Measurements from ENCODE around the gene CGRRF1. TPM values are rescaled to one million over a fixed set of nuclear protein-coding genes. Genes with fewer than 3 reads are reported as not detected.

The CGRRF1 gene
- total and polyA plus RNA-seq, 2 of the 13 experiments (the other 11 are each of a cell fraction or from before 2014, with no cell fraction given) = 16.8 to 18.2 TPM

GRCh38 chr14:54483073-54483745 lies 26.5 kb upstream of the CGRRF1 start (continued):
- TF ChIP-seq, protein P1, sequence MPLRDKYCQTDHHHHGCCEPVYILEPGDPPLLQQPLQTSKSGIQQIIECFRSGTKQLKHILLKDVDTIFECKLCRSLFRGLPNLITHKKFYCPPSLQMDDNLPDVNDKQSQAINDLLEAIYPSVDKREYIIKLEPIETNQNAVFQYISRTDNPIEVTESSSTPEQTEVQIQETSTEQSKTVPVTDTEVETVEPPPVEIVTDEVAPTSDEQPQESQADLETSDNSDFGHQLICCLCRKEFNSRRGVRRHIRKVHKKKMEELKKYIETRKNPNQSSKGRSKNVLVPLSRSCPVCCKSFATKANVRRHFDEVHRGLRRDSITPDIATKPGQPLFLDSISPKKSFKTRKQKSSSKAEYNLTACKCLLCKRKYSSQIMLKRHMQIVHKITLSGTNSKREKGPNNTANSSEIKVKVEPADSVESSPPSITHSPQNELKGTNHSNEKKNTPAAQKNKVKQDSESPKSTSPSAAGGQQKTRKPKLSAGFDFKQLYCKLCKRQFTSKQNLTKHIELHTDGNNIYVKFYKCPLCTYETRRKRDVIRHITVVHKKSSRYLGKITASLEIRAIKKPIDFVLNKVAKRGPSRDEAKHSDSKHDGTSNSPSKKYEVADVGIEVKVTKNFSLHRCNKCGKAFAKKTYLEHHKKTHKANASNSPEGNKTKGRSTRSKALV (CRISPR knock-in tag; IDR thresholded peaks at IDR 0.05) = 0 out of 2 replicates have a peak, but pooled peaks have one; percentile 29
- TF ChIP-seq SOX13 (IDR thresholded peaks at IDR 0.05) = no peak
- peak in 1 of 2 experiments; percentile 76; a peak in 2 of 4 replicates for TF ChIP-seq SOX13 (CRISPR knock-in tag; conservative IDR thresholded peaks at IDR 0.05 in 1 of 2, IDR thresholded peaks at IDR 0.05 in 1 of 2)
- peak; percentile 70; the same call in 1 of the 2 replicates for TF ChIP-seq PPARG (CRISPR knock-in tag; conservative IDR thresholded peaks at IDR 0.05)
- no peak; the same call in 1 of the 2 replicates for TF ChIP-seq NR2C2 (CRISPR knock-in tag; IDR thresholded peaks at IDR 0.05; ENCODE audit: borderline replicate concordance)
- TF ChIP-seq ZSCAN12 (CRISPR knock-in tag; IDR thresholded peaks at IDR 0.05) = no peak
- peak; percentile 55; the same call in 1 of the 2 replicates for TF ChIP-seq HNF4G (IDR thresholded peaks at IDR 0.05; ENCODE audit: borderline replicate concordance, low read depth, low read length)
- TF ChIP-seq HNF4G (CRISPR knock-in tag; IDR thresholded peaks at IDR 0.05; ENCODE audit: borderline replicate concordance, low read depth) = no peak
- 0 out of 2 replicates have a peak, but pooled peaks have one; percentile 44 for TF ChIP-seq ZBTB43 (CRISPR knock-in tag; conservative IDR thresholded peaks at IDR 0.05)
- TF ChIP-seq TARDBP (CRISPR knock-in tag; IDR thresholded peaks at IDR 0.05) = no peak
- TF ChIP-seq CBX2 (IDR thresholded peaks at IDR 0.05; ENCODE audit: low read depth, low read length) = no peak
- no peak for TF ChIP-seq CBX2 (CRISPR knock-in tag; IDR thresholded peaks at IDR 0.05; ENCODE audit: low read depth)
- TF ChIP-seq ZNF460 (CRISPR knock-in tag; IDR thresholded peaks at IDR 0.05; ENCODE audit: borderline replicate concordance) = no peak
- TF ChIP-seq RCOR2 (CRISPR knock-in tag; IDR thresholded peaks at IDR 0.05) = peak; percentile 69; the same call in 1 of the 2 replicates
- TF ChIP-seq TOPORS (CRISPR knock-in tag; IDR thresholded peaks at IDR 0.05) = no peak
- TF ChIP-seq TEAD3 (CRISPR knock-in tag; optimal IDR thresholded peaks at IDR 0.05; ENCODE audit: borderline replicate concordance) = peak; percentile 35
- peak; percentile 55; the same call in 1 of the 2 replicates for TF ChIP-seq HMG20A (CRISPR knock-in tag; IDR thresholded peaks at IDR 0.05; ENCODE audit: borderline replicate concordance)
- TF ChIP-seq RARA (CRISPR knock-in tag; IDR thresholded peaks at IDR 0.05) = peak; percentile 82
- TF ChIP-seq MED1 (CRISPR knock-in tag; IDR thresholded peaks at IDR 0.05) = peak; percentile 52; the same call in 1 of the 2 replicates
- TF ChIP-seq PITX1 (CRISPR knock-in tag; IDR thresholded peaks at IDR 0.05) = peak; percentile 39; the same call in 1 of the 2 replicates
- TF ChIP-seq EP300 (IDR thresholded peaks at IDR 0.05; ENCODE audit: low read depth in 2 of 2, low read length in 2 of 2) = peak in 1 of 2 experiments; percentile 65; a peak in 2 of 4 replicates
- no peak for TF ChIP-seq EP300 (CRISPR knock-in tag; IDR thresholded peaks at IDR 0.05; ENCODE audit: borderline replicate concordance)
- no peak for TF ChIP-seq RFXAP (CRISPR knock-in tag; IDR thresholded peaks at IDR 0.05; ENCODE audit: borderline replicate concordance)
- TF ChIP-seq ZNF775 (CRISPR knock-in tag; IDR thresholded peaks at IDR 0.05; ENCODE audit: borderline replicate concordance) = no peak
- TF ChIP-seq NR2F6 (IDR thresholded peaks at IDR 0.05) = 0 out of 2 replicates have a peak, but pooled peaks have one; percentile 42
- peak; percentile 68 for TF ChIP-seq NR2F6 (CRISPR knock-in tag; IDR thresholded peaks at IDR 0.05)
- peak; percentile 50; the same call in 1 of the 2 replicates for TF ChIP-seq ZNF331 (CRISPR knock-in tag; IDR thresholded peaks at IDR 0.05)
- peak; percentile 63; the same call in 1 of the 2 replicates for TF ChIP-seq SOX5 (CRISPR knock-in tag; IDR thresholded peaks at IDR 0.05; ENCODE audit: borderline replicate concordance)
- TF ChIP-seq ZMYM4 (CRISPR knock-in tag; IDR thresholded peaks at IDR 0.05) = peak; percentile 77
- no peak for TF ChIP-seq ZNF207 (IDR thresholded peaks at IDR 0.05; ENCODE audit: borderline replicate concordance)

All from HepG2 (cell line).